Measurements from ENCODE around the gene AHCYL1.

GRCh38 chr1:109977225-109977624 is 7.3 kb upstream of the AHCYL1 start:
- TF ChIP-seq POLR2A (IDR thresholded peaks at IDR 0.05; ENCODE audit: extremely low read depth, insufficient read length) (no peak), CTCF (IDR thresholded peaks at IDR 0.05; ENCODE audit: low read depth, low read length) (no peak), MAX (IDR thresholded peaks at IDR 0.05; ENCODE audit: low read depth, low read length) (no peak)
